Measurements from ENCODE around the gene UBE2B.

The UBE2B gene

GRCh38 chr5:134437847-134438581 lies 66.6 kb downstream of the UBE2B start:
- no peak overlapping the region for H3K4me3 Mint-ChIP-seq
- no peaks in the 10 kb centered on the region for H3K9me3 Mint-ChIP-seq
- peaks cover 33% of the 10 kb centered on the region for H3K4me1 Mint-ChIP-seq
- ATAC-seq (no peak), DNase-seq (no peak)
- H3K27ac Mint-ChIP-seq = no peak overlapping the region
- H3K27me3 Mint-ChIP-seq = no peaks in the 10 kb centered on the region
- no peaks in the 10 kb centered on the region for H3K36me3 Mint-ChIP-seq (ENCODE audit: low read depth)

GRCh38 chr5:134438721-134439123 lies 67.4 kb downstream of the UBE2B start:
- no peaks in the 10 kb centered on the region for H3K9me3 Mint-ChIP-seq

GRCh38 chr5:134439210-134439654 lies 67.9 kb downstream of the UBE2B start:
- Mint-ChIP-seq H3K27me3 (no peaks in the 10 kb centered on the region), H3K27ac (no peak overlapping the region)
- DNase-seq = no peak

More at GRCh38 chr5:134438721-134439123, 67.4 kb downstream of the UBE2B start:
- Mint-ChIP-seq H3K27me3 (no peaks in the 10 kb centered on the region), H3K4me1 (peaks cover 27% of the 10 kb centered on the region), H3K4me3 (no peak overlapping the region), H3K27ac (no peak overlapping the region), H3K36me3 (ENCODE audit: low read depth) (no peaks in the 10 kb centered on the region)
- DNase-seq = no peak
- no peak for ATAC-seq

GRCh38 chr5:134440201-134440755 lies 68.9 kb downstream of the UBE2B start:
- ATAC-seq = no peak
- H3K27ac Mint-ChIP-seq = peak overlapping the region; percentile 33
- no peak overlapping the region for H3K4me3 Mint-ChIP-seq
- H3K36me3 Mint-ChIP-seq (ENCODE audit: low read depth) = no peaks in the 10 kb centered on the region
- H3K27me3 Mint-ChIP-seq = no peaks in the 10 kb centered on the region
- no peaks in the 10 kb centered on the region for H3K9me3 Mint-ChIP-seq
- peaks cover 24% of the 10 kb centered on the region for H3K4me1 Mint-ChIP-seq
- no peak for DNase-seq

More at GRCh38 chr5:134439210-134439654, 67.9 kb downstream of the UBE2B start:
- peaks cover 27% of the 10 kb centered on the region for H3K4me1 Mint-ChIP-seq
- H3K4me3 Mint-ChIP-seq = no peak overlapping the region
- H3K36me3 Mint-ChIP-seq (ENCODE audit: low read depth) = no peaks in the 10 kb centered on the region
- no peak for ATAC-seq
- H3K9me3 Mint-ChIP-seq = no peaks in the 10 kb centered on the region
